Activated CD8-positive, alpha-beta T cell treated with anti-CD3 and anti-CD28 coated beads for 36 hours (primary cell): ENCODE results near the gene CACNA1F. TPM values are rescaled to one million over a fixed set of nuclear protein-coding genes. Genes with fewer than 3 reads are reported as not detected.

Experiments
- ATAC-seq: fragments of 200-7000 bp; cut with Tn5 transposase; one replicate; pipeline ENCODE4 v1.10.0; 2021; ENCODE audit warnings: mild to moderate bottlenecking, moderate library complexity
- CTCF ChIA-PET: fragments of 350-600 bp; sonication (Branson Sonifier 250); formaldehyde crosslinking; loops from one replicate; lab custom pipeline; 2021; ENCODE audit warnings: antibody characterized with exemption; lab: Charles Lee
- POLR2A ChIA-PET: fragments of 350-600 bp; sonication (Branson Sonifier 250); formaldehyde crosslinking; loops from one replicate; lab custom pipeline; 2021; ENCODE audit warnings: antibody characterized with exemption; lab: Charles Lee
- DNase-seq: peaks from one replicate; pipeline ENCODE4 v3.0.0-alpha.2; 2020
- H3K27ac Mint-ChIP-seq: one replicate; pipeline ENCODE4 v1.8.0; 2021; ENCODE audit warnings: mild to moderate bottlenecking, mixed read lengths
- H3K27me3 Mint-ChIP-seq: one replicate; pipeline ENCODE4 v1.8.0; 2021; ENCODE audit warnings: mixed read lengths
- H3K36me3 Mint-ChIP-seq: one replicate; pipeline ENCODE4 v1.8.0; 2021; ENCODE audit warnings: low read depth, mixed read lengths
- H3K4me1 Mint-ChIP-seq: one replicate; pipeline ENCODE4 v1.8.0; 2021; ENCODE audit warnings: low read depth, mixed read lengths
- H3K4me3 Mint-ChIP-seq: one replicate; pipeline ENCODE4 v1.8.0; 2021; ENCODE audit warnings: mild to moderate bottlenecking, moderate library complexity, mixed read lengths
- H3K9me3 Mint-ChIP-seq: one replicate; pipeline ENCODE4 v1.8.0; 2021; ENCODE audit warnings: mixed read lengths
- intact Hi-C: fragments of 100-400 bp; cut with micrococcal nuclease; formaldehyde crosslinking; loops from one replicate; pipeline ENCODE4 v1.10.0; 2022
- total RNA-seq, 2 experiments: library from RNA; stranded (reverse); gene quantifications; one replicate each; pipeline ENCODE4 v1.2.3, GENCODE V29; 2021
- TF ChIP-seq, protein P1 (sequence below): fragments of 200-600 bp; IDR thresholded peaks from one replicate; pipeline ENCODE4 v1.8.0; 2022; ENCODE audit warnings: antibody characterized with exemption, mild to moderate bottlenecking

The CACNA1F gene
- total RNA-seq = 1 to 10 TPM in 1 of 2 experiments, under 1 TPM in 1; 0.90 to 1.1 TPM

DNA sequence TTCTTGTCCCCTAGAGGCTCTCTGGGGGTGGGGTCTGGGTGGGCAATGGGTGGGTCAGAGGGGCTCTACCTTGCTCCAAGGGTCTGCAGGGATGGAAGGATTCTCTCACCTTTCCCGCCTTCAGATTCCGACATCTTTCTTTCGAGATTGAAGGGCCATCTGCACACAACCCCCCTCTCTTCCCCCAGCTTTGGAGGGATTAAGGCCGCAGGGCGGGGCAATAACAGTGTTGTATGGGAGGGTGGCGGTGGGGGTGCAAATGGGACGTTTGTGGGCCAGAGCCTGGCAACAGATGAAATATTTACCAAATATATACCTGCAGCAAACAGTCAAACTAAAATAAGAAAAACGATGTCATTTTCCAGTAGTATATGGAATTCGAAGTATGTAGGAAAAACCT is at the start of gene CACNA1F:
Gene CACNA1F (minus strand): TSS at position 165 of the 400 bp plus-strand sequence. CDS start 31 bp downstream, at position 134.
- ChIA-PET POLR2A (no interaction called here), CTCF (no interaction called here)
- TF ChIP-seq, protein P1, sequence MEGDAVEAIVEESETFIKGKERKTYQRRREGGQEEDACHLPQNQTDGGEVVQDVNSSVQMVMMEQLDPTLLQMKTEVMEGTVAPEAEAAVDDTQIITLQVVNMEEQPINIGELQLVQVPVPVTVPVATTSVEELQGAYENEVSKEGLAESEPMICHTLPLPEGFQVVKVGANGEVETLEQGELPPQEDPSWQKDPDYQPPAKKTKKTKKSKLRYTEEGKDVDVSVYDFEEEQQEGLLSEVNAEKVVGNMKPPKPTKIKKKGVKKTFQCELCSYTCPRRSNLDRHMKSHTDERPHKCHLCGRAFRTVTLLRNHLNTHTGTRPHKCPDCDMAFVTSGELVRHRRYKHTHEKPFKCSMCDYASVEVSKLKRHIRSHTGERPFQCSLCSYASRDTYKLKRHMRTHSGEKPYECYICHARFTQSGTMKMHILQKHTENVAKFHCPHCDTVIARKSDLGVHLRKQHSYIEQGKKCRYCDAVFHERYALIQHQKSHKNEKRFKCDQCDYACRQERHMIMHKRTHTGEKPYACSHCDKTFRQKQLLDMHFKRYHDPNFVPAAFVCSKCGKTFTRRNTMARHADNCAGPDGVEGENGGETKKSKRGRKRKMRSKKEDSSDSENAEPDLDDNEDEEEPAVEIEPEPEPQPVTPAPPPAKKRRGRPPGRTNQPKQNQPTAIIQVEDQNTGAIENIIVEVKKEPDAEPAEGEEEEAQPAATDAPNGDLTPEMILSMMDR = no peak
- Mint-ChIP-seq H3K9me3 (no peaks in the 10 kb centered on the region), H3K4me1 (peaks cover 25% of the 10 kb centered on the region), H3K27ac (peak within 1 kb of the TSS; percentile 35), H3K36me3 (peaks cover 8% of the 10 kb centered on the region), H3K27me3 (no peaks in the 10 kb centered on the region), H3K4me3 (peak within 1 kb of the TSS; percentile 20)
- intact Hi-C loops = no loop called here
- ATAC-seq = no peak
- no peak for DNase-seq

DNA sequence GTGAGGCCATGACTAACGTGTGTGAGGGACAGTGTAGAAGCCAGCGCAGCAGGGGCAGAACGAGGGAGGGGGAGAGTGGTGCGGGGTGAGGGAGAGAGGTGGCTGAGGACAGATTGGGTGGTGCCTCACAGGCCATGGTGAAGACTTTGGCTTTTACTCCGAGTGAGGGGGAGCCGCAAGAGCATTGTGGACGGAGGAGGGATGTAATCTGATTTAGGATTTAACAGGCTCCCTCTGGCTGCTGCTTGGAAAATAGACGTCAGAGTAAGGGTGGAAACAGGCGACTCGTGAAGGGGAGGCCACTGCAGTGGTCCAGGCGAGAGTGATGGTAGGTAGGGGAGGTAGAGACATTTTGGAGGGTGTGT is 49.5 kb upstream of the CACNA1F start:
- intact Hi-C loops = no loop called here

DNA sequence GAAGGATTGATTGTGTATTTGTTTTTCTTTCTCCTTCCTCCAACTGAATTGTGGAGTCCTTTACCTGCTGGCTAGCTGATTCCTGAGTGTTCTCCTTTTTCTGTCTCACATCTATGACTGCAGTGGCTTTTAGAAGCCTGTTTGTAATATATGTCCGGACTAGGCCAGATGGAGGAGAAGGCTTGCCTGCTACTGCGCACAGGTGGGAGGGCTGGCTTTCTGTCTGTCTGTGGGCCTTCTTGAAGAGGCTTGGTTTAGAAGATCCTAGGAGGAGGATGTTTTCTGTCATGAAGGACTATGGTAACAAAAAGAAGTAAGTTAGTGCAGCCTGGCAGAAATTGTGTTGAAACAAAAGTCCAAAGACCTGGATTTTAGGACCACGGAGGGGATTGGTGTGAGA is 44.9 kb upstream of the CACNA1F start:
- ATAC-seq = no peak
- H3K9me3 Mint-ChIP-seq = no peaks in the 10 kb centered on the region
- H3K36me3 Mint-ChIP-seq = peaks cover 13% of the 10 kb centered on the region
- peak overlapping the region; percentile 99 for H3K27ac Mint-ChIP-seq
- intact Hi-C loops = no loop called here
- DNase-seq = no peak
- ChIA-PET CTCF (interaction anchor here (0.9 kb wide), 1 partner anchor 13 kb away, joined by 3 read pairs; no protein-coding TSS in a partner anchor), POLR2A (interaction anchor here (0.8 to 1.4 kb wide), 3 partner anchors 10 to 25 kb away, joined by 4 to 7 read pairs (median 5); no protein-coding TSS in a partner anchor)
- peak overlapping the region; percentile 64 for H3K4me3 Mint-ChIP-seq
- H3K4me1 Mint-ChIP-seq = peaks cover 81% of the 10 kb centered on the region
- H3K27me3 Mint-ChIP-seq = no peaks in the 10 kb centered on the region
- TF ChIP-seq, protein P1 = no peak

More for the DNA sequence above, 49.5 kb upstream of the CACNA1F start:
- H3K36me3 Mint-ChIP-seq = no peaks in the 10 kb centered on the region
- ChIA-PET POLR2A (no interaction called here), CTCF (no interaction called here)
- H3K9me3 Mint-ChIP-seq = no peaks in the 10 kb centered on the region
- H3K4me1 Mint-ChIP-seq = peaks cover 44% of the 10 kb centered on the region
- H3K4me3 Mint-ChIP-seq = no peak overlapping the region
- no peak overlapping the region for H3K27ac Mint-ChIP-seq
- TF ChIP-seq, protein P1 = no peak
- ATAC-seq (no peak), DNase-seq (no peak)
- H3K27me3 Mint-ChIP-seq = no peaks in the 10 kb centered on the region

DNA sequence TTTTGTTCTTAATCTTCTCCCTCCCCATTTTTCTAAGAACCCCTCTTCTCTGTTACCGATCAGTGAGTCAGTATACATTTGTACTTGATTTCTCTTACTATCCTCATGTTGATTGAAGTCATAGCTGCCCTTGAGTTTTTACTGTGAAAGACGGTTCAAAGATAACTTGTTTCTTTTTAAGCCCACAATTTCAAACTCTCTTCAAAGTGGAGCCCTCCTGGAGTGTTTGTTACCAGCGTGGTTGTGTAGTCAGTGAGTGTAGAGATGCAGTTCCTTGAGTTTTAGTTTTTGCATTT is 44.3 kb upstream of the CACNA1F start:
- peak; percentile 50 for ATAC-seq
- intact Hi-C loops = no loop called here
- peak overlapping the region; percentile 99 for H3K27ac Mint-ChIP-seq
- TF ChIP-seq, protein P1 = no peak
- no peaks in the 10 kb centered on the region for H3K27me3 Mint-ChIP-seq
- ChIA-PET CTCF (interaction anchor here (0.9 kb wide), 1 partner anchor 14 kb away, joined by 3 read pairs; no protein-coding TSS in a partner anchor), POLR2A (interaction anchor here (0.7 to 1.4 kb wide), 4 partner anchors 10 to 77 kb away, joined by 3 to 7 read pairs (median 4); no protein-coding TSS in a partner anchor)
- peaks cover 13% of the 10 kb centered on the region for H3K36me3 Mint-ChIP-seq
- H3K4me3 Mint-ChIP-seq = peak overlapping the region; percentile 64
- H3K9me3 Mint-ChIP-seq = no peaks in the 10 kb centered on the region
- peaks cover 83% of the 10 kb centered on the region for H3K4me1 Mint-ChIP-seq
- no peak for DNase-seq

DNA sequence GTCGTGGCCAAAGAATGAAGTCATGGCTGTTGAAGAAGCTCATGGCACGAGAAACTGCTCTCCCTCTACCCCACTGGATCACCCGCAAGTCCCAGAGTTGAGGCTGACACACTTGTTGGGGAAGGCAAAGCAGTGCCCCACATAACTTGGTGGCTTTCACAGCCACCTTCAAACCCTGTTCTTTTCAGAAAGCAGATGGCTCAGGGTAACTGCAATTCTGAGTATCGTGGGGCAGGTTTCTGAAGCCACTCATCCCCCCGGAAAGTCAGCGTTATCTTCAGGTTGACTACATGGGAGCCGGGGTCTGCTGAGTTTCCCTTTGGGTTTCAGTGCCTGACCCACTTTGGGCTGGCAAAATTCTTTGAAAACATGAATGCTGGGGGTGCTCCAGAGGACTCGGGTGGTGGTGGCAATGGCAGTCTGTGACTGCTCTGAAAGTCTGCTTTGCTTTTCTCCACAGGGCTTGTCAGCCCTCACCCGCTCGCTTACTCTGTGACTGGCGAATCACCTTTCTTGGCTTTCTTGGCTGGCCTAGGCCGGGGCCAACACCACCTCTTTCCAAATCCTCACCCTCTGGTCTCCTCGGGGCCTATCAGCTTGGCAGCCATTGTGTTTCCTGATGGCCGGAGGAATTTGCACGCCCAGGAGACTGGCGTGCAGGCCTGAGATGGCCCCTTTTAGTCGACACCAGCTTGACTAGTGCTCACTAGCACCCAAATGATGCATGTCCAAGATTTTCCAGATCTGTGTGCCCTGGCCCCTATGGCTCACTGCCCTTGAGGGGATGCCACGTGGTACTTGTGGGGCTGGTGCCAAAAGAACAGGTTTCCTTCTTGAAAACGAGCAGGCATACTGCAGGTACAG is 43.8 kb upstream of the CACNA1F start:
- peak; percentile 63 for DNase-seq
- POLR2A ChIA-PET = interaction anchor here (0.7 to 1.4 kb wide), 6 partner anchors 9 to 76 kb away, joined by 3 to 7 read pairs (median 4); no protein-coding TSS in a partner anchor

More for the DNA sequence above, 43.8 kb upstream of the CACNA1F start:
- TF ChIP-seq, protein P1 = no peak
- Mint-ChIP-seq H3K27ac (peak overlapping the region; percentile 99), H3K4me3 (peak overlapping the region; percentile 64), H3K27me3 (no peaks in the 10 kb centered on the region), H3K36me3 (peaks cover 13% of the 10 kb centered on the region), H3K9me3 (no peaks in the 10 kb centered on the region), H3K4me1 (peaks cover 81% of the 10 kb centered on the region)
- intact Hi-C loops = no loop called here
- CTCF ChIA-PET = interaction anchor here (0.8 to 1.2 kb wide), 2 partner anchors 15 to 84 kb away, joined by 3 to 5 read pairs; no protein-coding TSS in a partner anchor
- ATAC-seq = peak; percentile 28
